Gastrocnemius medialis (tissue), 4 donors: ENCODE measurements around the gene CAND2. TPM values are rescaled to one million over a fixed set of nuclear protein-coding genes. Genes with fewer than 3 reads are reported as not detected.

ENCODE experiments used
- ATAC-seq, 2 donors: fragments of 150-250 bp; one replicate each; pipeline ENCODE4 v1.9.1; 2016
- DNase-seq, 2 donors: peaks; one replicate each; pipeline ENCODE4 v3.0.0-alpha.2; 2019
- H3K27ac ChIP-seq, 4 donors: fragments of 200-600 bp; sonication (generic); 1 replicate in 1 of 4; 2 replicates in 3 of 4; pipeline ENCODE4 v1.5.1; 2016 to 2018; ENCODE audit warnings: mild to moderate bottlenecking in 2 of 4, moderate library complexity in 1 of 4
- H3K27me3 ChIP-seq, 3 donors: fragments of 200-600 bp; sonication (generic) in 2 of 3; 1 replicate in 1 of 3; 2 replicates in 2 of 3; pipeline versions ENCODE4 v1.5.1 to v1.6.0; 2016 to 2019; ENCODE audit warnings: mild to moderate bottlenecking in 1 of 3, moderate library complexity in 1 of 3
- H3K36me3 ChIP-seq, 2 donors: fragments of 200-600 bp; sonication (generic) in 1 of 2; one replicate each; pipeline ENCODE4 v1.5.1; 2017 to 2018
- H3K4me1 ChIP-seq, 2 donors: fragments of 200-600 bp; sonication (generic) in 1 of 2; one replicate each; pipeline ENCODE4 v1.5.1; 2016 to 2017; ENCODE audit warnings: mild to moderate bottlenecking in 2 of 2
- H3K4me3 ChIP-seq, 4 donors: fragments of 200-600 bp; sonication (generic) in 3 of 4; 1 replicate in 1 of 4; 2 replicates in 3 of 4; pipeline ENCODE4 v1.5.1; 2016 to 2019; ENCODE audit warnings: mild to moderate bottlenecking in 2 of 4
- H3K9me3 ChIP-seq, 3 donors: fragments of 200-600 bp; sonication (generic) in 2 of 3; 1 replicate in 1 of 3; 2 replicates in 2 of 3; pipeline ENCODE4 v1.5.1; 2016 to 2019
- POLR2A ChIP-seq, 2 donors: fragments of 450-650 bp; IDR thresholded peaks; one replicate each; pipeline ENCODE4 v1.6.1; 2017; ENCODE audit warnings: antibody characterized with exemption in 2 of 2, mild to moderate bottlenecking in 2 of 2, moderate library complexity in 2 of 2
- in situ Hi-C, 4 donors: fragments of 200-750 bp; cut with MboI; loops; one replicate each; pipeline versions ENCODE4 v1.15.0 to v1.8.0; 2017; ENCODE audit warnings: low sequenced_read_pairs in 4 of 4
- intact Hi-C: fragments of 100-400 bp; cut with DNase I; formaldehyde crosslinking; loops from one replicate; pipeline ENCODE4 v1.15.1; 2023; ENCODE audit warnings: low total_unique reads
- total RNA-seq, 4 donors: library from RNA; depleted of rRNA; stranded (reverse); fragments of >200 nt; gene quantifications; one replicate each; pipeline versions ENCODE4 v1.1.0 to v1.2.3, GENCODE V29; 2016
- TF ChIP-seq, protein P1 (sequence below), 5 experiments: fragments of 450-650 bp in 3 of 5; fragments of 200-600 bp in 2 of 5; sonication (generic) in 2 of 5; IDR thresholded peaks in 4 of 5; conservative IDR thresholded peaks in 1 of 5; 1 replicate in 4 of 5; 2 replicates in 1 of 5; pipeline ENCODE4 v1.5.1; 2016 to 2019; ENCODE audit warnings: antibody characterized with exemption in 5 of 5, mild to moderate bottlenecking in 3 of 5, moderate library complexity in 3 of 5

CAND2 gene
- total RNA-seq, 4 donors from 2014 or later: 133 to 308 (median 181) TPM

- Histone ChIP-seq H3K27me3 (no peaks in the 10 kb centered on the region), H3K4me1 (peaks cover 39 to 44% of the 10 kb centered on the region in 2 donors), H3K27ac (peak overlapping the region; percentile 99 to 100 (median 99)), H3K4me3 (peak overlapping the region; percentile 49 to 88 (median 68)), H3K9me3 (no peaks in the 10 kb centered on the region), H3K36me3 (peaks cover 0 to 6% of the 10 kb centered on the region in 2 donors)
- in situ Hi-C loops: no loop called here
- TF ChIP-seq POLR2A (IDR thresholded peaks at IDR 0.05): peak; percentile 64 to 75
- TF ChIP-seq, protein P1, sequence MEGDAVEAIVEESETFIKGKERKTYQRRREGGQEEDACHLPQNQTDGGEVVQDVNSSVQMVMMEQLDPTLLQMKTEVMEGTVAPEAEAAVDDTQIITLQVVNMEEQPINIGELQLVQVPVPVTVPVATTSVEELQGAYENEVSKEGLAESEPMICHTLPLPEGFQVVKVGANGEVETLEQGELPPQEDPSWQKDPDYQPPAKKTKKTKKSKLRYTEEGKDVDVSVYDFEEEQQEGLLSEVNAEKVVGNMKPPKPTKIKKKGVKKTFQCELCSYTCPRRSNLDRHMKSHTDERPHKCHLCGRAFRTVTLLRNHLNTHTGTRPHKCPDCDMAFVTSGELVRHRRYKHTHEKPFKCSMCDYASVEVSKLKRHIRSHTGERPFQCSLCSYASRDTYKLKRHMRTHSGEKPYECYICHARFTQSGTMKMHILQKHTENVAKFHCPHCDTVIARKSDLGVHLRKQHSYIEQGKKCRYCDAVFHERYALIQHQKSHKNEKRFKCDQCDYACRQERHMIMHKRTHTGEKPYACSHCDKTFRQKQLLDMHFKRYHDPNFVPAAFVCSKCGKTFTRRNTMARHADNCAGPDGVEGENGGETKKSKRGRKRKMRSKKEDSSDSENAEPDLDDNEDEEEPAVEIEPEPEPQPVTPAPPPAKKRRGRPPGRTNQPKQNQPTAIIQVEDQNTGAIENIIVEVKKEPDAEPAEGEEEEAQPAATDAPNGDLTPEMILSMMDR (IDR thresholded peaks at IDR 0.05 in 4 of 5, conservative IDR thresholded peaks at IDR 0.05 in 1 of 5): no peak
- ATAC-seq (peak; percentile 63 to 70), DNase-seq (peak; percentile 93 to 97)
- intact Hi-C loops: loop anchor here (1.0 to 2.0 kb wide), 3 partner anchors 43 to 1158 kb away; partner anchors contain the start of gene RPL32
Observed at GRCh38 chr3:12798559-12799179, 2.2 kb downstream of the CAND2 start.

- ATAC-seq: no peak
- Histone ChIP-seq H3K4me1 (peaks cover 44 to 47% of the 10 kb centered on the region in 2 donors), H3K27ac (peak overlapping the region; percentile 99 to 100 (median 99)), H3K9me3 (no peaks in the 10 kb centered on the region), H3K27me3 (no peaks in the 10 kb centered on the region), H3K4me3 (peak overlapping the region; percentile 3 to 52 (median 28)), H3K36me3 (peaks cover 0 to 16% of the 10 kb centered on the region in 2 donors)
- no peak for DNase-seq
- TF ChIP-seq, protein P1 (IDR thresholded peaks at IDR 0.05 in 4 of 5, conservative IDR thresholded peaks at IDR 0.05 in 1 of 5): peak in 1 of 5 experiments; percentile 13
- no peak for TF ChIP-seq POLR2A (IDR thresholded peaks at IDR 0.05)
- in situ Hi-C loops (no loop called here), intact Hi-C loops (loop anchor here (2.0 kb wide), 2 partner anchors 93 to 1159 kb away; no protein-coding TSS in a partner anchor)
Observed at GRCh38 chr3:12799525-12800440, 3.3 kb downstream of the CAND2 start.

GRCh38 chr3:12803371-12803770 lies 6.9 kb downstream of the CAND2 start:
- H3K27me3 ChIP-seq: no peaks in the 10 kb centered on the region
- intact Hi-C loops: no loop called here
- DNase-seq (peak in 1 of 2 donors; percentile 6), ATAC-seq (no peak)
- peaks cover 0 to 46% of the 10 kb centered on the region in 2 donors for H3K36me3 ChIP-seq
- no peak for TF ChIP-seq POLR2A (IDR thresholded peaks at IDR 0.05)
- TF ChIP-seq, protein P1 (IDR thresholded peaks at IDR 0.05 in 4 of 5, conservative IDR thresholded peaks at IDR 0.05 in 1 of 5): no peak
- in situ Hi-C loops: no loop called here
- H3K9me3 ChIP-seq: no peaks in the 10 kb centered on the region
- H3K4me1 ChIP-seq: peaks cover 52 to 54% of the 10 kb centered on the region in 2 donors
- H3K27ac ChIP-seq: peak overlapping the region; percentile 34 to 99 (median 99)
- no peak overlapping the region for H3K4me3 ChIP-seq

- H3K4me1 ChIP-seq: peaks cover 48 to 51% of the 10 kb centered on the region in 2 donors
- H3K36me3 ChIP-seq: peaks cover 0 to 46% of the 10 kb centered on the region in 2 donors
- no peaks in the 10 kb centered on the region for H3K27me3 ChIP-seq
- peak overlapping the region; percentile 71 to 99 (median 92) for H3K27ac ChIP-seq
- peak in 1 of 2 donors; percentile 28 for DNase-seq
- no peak for TF ChIP-seq POLR2A (IDR thresholded peaks at IDR 0.05)
- TF ChIP-seq, protein P1 (IDR thresholded peaks at IDR 0.05 in 4 of 5, conservative IDR thresholded peaks at IDR 0.05 in 1 of 5): no peak
- in situ Hi-C loops: no loop called here
- no peak overlapping the region for H3K4me3 ChIP-seq
- ATAC-seq: no peak
- no peaks in the 10 kb centered on the region for H3K9me3 ChIP-seq
- intact Hi-C loops: no loop called here
Observed at GRCh38 chr3:12807066-12807465, 10.6 kb downstream of the CAND2 start.
